Subcutaneous abdominal adipose tissue (tissue), 5 donors: ENCODE data around the gene EFCAB6.

ENCODE experiments used
- H3K27ac ChIP-seq: one replicate; pipeline ENCODE4 v1.7.0; 2013; ENCODE audit warnings: low read depth, mild to moderate bottlenecking, inconsistent platforms, low read length, moderate library complexity
- H3K27me3 ChIP-seq, 5 donors: one replicate each; pipeline ENCODE4 v1.7.0; 2013; ENCODE audit warnings: low read length in 5 of 5, inconsistent platforms in 1 of 5; ENCODE audit not compliant: control insufficient read depth in 5 of 5, insufficient read depth in 4 of 5
- H3K36me3 ChIP-seq, 5 donors: one replicate each; pipeline ENCODE4 v1.7.0; 2013; ENCODE audit warnings: low read length in 5 of 5; ENCODE audit not compliant: control insufficient read depth in 5 of 5, insufficient read depth in 5 of 5
- H3K4me1 ChIP-seq, 5 donors: one replicate each; pipeline ENCODE4 v1.7.0; 2013; ENCODE audit warnings: low read length in 5 of 5, mild to moderate bottlenecking in 3 of 5, moderate library complexity in 1 of 5; ENCODE audit not compliant: control insufficient read depth in 5 of 5, insufficient read depth in 5 of 5
- H3K4me3 ChIP-seq, 5 donors: one replicate each; pipeline ENCODE4 v1.7.0; 2013; ENCODE audit warnings: low read length in 5 of 5, low read depth in 1 of 5
- H3K9ac ChIP-seq, 5 donors: one replicate each; pipeline ENCODE4 v1.7.0; 2013; ENCODE audit warnings: low read length in 5 of 5, mild to moderate bottlenecking in 4 of 5, moderate library complexity in 3 of 5
- H3K9me3 ChIP-seq, 5 donors: one replicate each; pipeline ENCODE4 v1.7.0; 2013; ENCODE audit warnings: low read length in 5 of 5; ENCODE audit not compliant: control insufficient read depth in 5 of 5
- donor health status: healthy.
- donor health status: healthy.
- donor health status: healthy.
- donor health status: healthy.
- donor health status: healthy.

EFCAB6 gene

GRCh38 chr22:43789452-43789851 is 22.7 kb downstream of the EFCAB6 start:
- Histone ChIP-seq H3K27ac (no peak overlapping the region), H3K9me3 (peaks cover 0 to 4% (median 0%) of the 10 kb centered on the region in 5 donors), H3K27me3 (no peaks in the 10 kb centered on the region), H3K36me3 (no peaks in the 10 kb centered on the region), H3K9ac (no peak overlapping the region), H3K4me1 (peaks cover 0 to 6% (median 3%) of the 10 kb centered on the region in 5 donors), H3K4me3 (no peak overlapping the region)

GRCh38 chr22:43783777-43784176 is 28.3 kb downstream of the EFCAB6 start:
- Histone ChIP-seq H3K36me3 (peaks cover 0 to 6% (median 0%) of the 10 kb centered on the region in 5 donors), H3K4me1 (no peaks in the 10 kb centered on the region), H3K4me3 (no peak overlapping the region), H3K9ac (no peak overlapping the region), H3K27ac (no peak overlapping the region), H3K9me3 (peaks cover 0 to 4% (median 0%) of the 10 kb centered on the region in 5 donors), H3K27me3 (no peaks in the 10 kb centered on the region)

GRCh38 chr22:43782448-43782847 is 29.7 kb downstream of the EFCAB6 start:
- Histone ChIP-seq H3K4me3 (no peak overlapping the region), H3K27ac (no peak overlapping the region), H3K4me1 (no peaks in the 10 kb centered on the region), H3K9me3 (peaks cover 0 to 4% (median 0%) of the 10 kb centered on the region in 5 donors), H3K27me3 (no peaks in the 10 kb centered on the region), H3K9ac (no peak overlapping the region), H3K36me3 (peaks cover 0 to 6% (median 2%) of the 10 kb centered on the region in 5 donors)

- no peaks in the 10 kb centered on the region for H3K9me3 ChIP-seq
- H3K36me3 ChIP-seq: peaks cover 0 to 6% (median 2%) of the 10 kb centered on the region in 5 donors
- no peak overlapping the region for H3K27ac ChIP-seq
- H3K4me3 ChIP-seq: no peak overlapping the region
- H3K27me3 ChIP-seq: no peaks in the 10 kb centered on the region
- no peak overlapping the region for H3K9ac ChIP-seq
- no peaks in the 10 kb centered on the region for H3K4me1 ChIP-seq
Observed at GRCh38 chr22:43777286-43777685, 34.8 kb downstream of the EFCAB6 start.

- H3K9me3 ChIP-seq: no peaks in the 10 kb centered on the region
- no peaks in the 10 kb centered on the region for H3K4me1 ChIP-seq
- H3K27me3 ChIP-seq: no peaks in the 10 kb centered on the region
- H3K4me3 ChIP-seq: no peak overlapping the region
- no peak overlapping the region for H3K9ac ChIP-seq
- H3K36me3 ChIP-seq: peaks cover 0 to 6% (median 2%) of the 10 kb centered on the region in 5 donors
- no peak overlapping the region for H3K27ac ChIP-seq
Observed at GRCh38 chr22:43776081-43776670, 35.9 kb downstream of the EFCAB6 start.

GRCh38 chr22:43774318-43774915 is 37.7 kb downstream of the EFCAB6 start:
- Histone ChIP-seq H3K27me3 (no peaks in the 10 kb centered on the region), H3K27ac (no peak overlapping the region), H3K36me3 (peaks cover 0 to 4% (median 0%) of the 10 kb centered on the region in 5 donors), H3K9me3 (no peaks in the 10 kb centered on the region), H3K9ac (no peak overlapping the region), H3K4me1 (no peaks in the 10 kb centered on the region), H3K4me3 (no peak overlapping the region)

- Histone ChIP-seq H3K4me3 (no peak overlapping the region), H3K9ac (no peak overlapping the region), H3K36me3 (peaks cover 0 to 4% (median 0%) of the 10 kb centered on the region in 5 donors), H3K4me1 (no peaks in the 10 kb centered on the region), H3K27me3 (no peaks in the 10 kb centered on the region), H3K9me3 (no peaks in the 10 kb centered on the region), H3K27ac (no peak overlapping the region)
Observed at GRCh38 chr22:43772831-43773230, 39.3 kb downstream of the EFCAB6 start.

GRCh38 chr22:43755452-43755851 is 56.7 kb downstream of the EFCAB6 start:
- no peaks in the 10 kb centered on the region for H3K36me3 ChIP-seq
- H3K9me3 ChIP-seq: no peaks in the 10 kb centered on the region
- no peak overlapping the region for H3K27ac ChIP-seq
- no peaks in the 10 kb centered on the region for H3K4me1 ChIP-seq
- peaks cover 0 to 2% (median 0%) of the 10 kb centered on the region in 5 donors for H3K27me3 ChIP-seq
- no peak overlapping the region for H3K9ac ChIP-seq
- H3K4me3 ChIP-seq: no peak overlapping the region

GRCh38 chr22:43755011-43755410 is 57.1 kb downstream of the EFCAB6 start:
- Histone ChIP-seq H3K9me3 (no peaks in the 10 kb centered on the region), H3K27ac (no peak overlapping the region), H3K27me3 (peaks cover 0 to 2% (median 0%) of the 10 kb centered on the region in 5 donors), H3K36me3 (no peaks in the 10 kb centered on the region), H3K4me1 (no peaks in the 10 kb centered on the region), H3K9ac (no peak overlapping the region), H3K4me3 (no peak overlapping the region)

GRCh38 chr22:43754176-43754575 is 57.9 kb downstream of the EFCAB6 start:
- Histone ChIP-seq H3K9ac (no peak overlapping the region), H3K9me3 (no peaks in the 10 kb centered on the region), H3K4me3 (no peak overlapping the region), H3K4me1 (no peaks in the 10 kb centered on the region), H3K36me3 (no peaks in the 10 kb centered on the region), H3K27me3 (peaks cover 0 to 2% (median 0%) of the 10 kb centered on the region in 5 donors), H3K27ac (no peak overlapping the region)
